ENCODE data around the gene CTSF.
A peak's percentile ranks its signal among the peaks of the same experiment; 100 is the strongest.
"Not testable (repeated sequence)": the region's sequence is repeated elsewhere in the genome, so short reads cannot be mapped to it uniquely, and the experiment has no call there.

The CTSF gene

GRCh38 chr11:66589315-66589714, 20.9 kb upstream of the CTSF start:
- not testable (repeated sequence) for DNase-seq

GRCh38 chr11:66586136-66586535, 17.7 kb upstream of the CTSF start:
- no peak for DNase-seq

GRCh38 chr11:66585447-66585846, 17.0 kb upstream of the CTSF start:
- not testable (repeated sequence) for DNase-seq

GRCh38 chr11:66582565-66583147, 14.2 kb upstream of the CTSF start:
- DNase-seq: not testable (repeated sequence)

GRCh38 chr11:66581261-66581660, 12.9 kb upstream of the CTSF start:
- DNase-seq: no peak

GRCh38 chr11:66580803-66581202, 12.4 kb upstream of the CTSF start:
- DNase-seq: no peak

GRCh38 chr11:66579017-66579606, 10.7 kb upstream of the CTSF start:
- DNase-seq: peak; percentile 60

- no peak for DNase-seq
Observed at GRCh38 chr11:66570850-66571180, 2.4 kb upstream of the CTSF start.

GRCh38 chr11:66570079-66570849, 1.9 kb upstream of the CTSF start:
- DNase-seq: no peak

GRCh38 chr11:66569076-66569475, 670 bp upstream of the CTSF start:
- DNase-seq: no peak

- no peak for DNase-seq
Observed at GRCh38 chr11:66567787-66568123, 651 bp downstream of the CTSF start.

GRCh38 chr11:66566221-66566620, 2.2 kb downstream of the CTSF start:
- DNase-seq: no peak

- DNase-seq: no peak
Observed at GRCh38 chr11:66564984-66565383, 3.4 kb downstream of the CTSF start.

- DNase-seq: no peak
Observed at GRCh38 chr11:66564538-66564937, 3.9 kb downstream of the CTSF start.

GRCh38 chr11:66563832-66564231, 4.6 kb downstream of the CTSF start:
- DNase-seq: no peak

- no peak for DNase-seq
Observed at GRCh38 chr11:66562907-66563583, 5.4 kb downstream of the CTSF start.

- DNase-seq: no peak
Observed at GRCh38 chr11:66562275-66562674, 6.1 kb downstream of the CTSF start.

GRCh38 chr11:66561975-66562248, 6.5 kb downstream of the CTSF start:
- DNase-seq: no peak

- no peak for DNase-seq
Observed at GRCh38 chr11:66561178-66561974, 7.0 kb downstream of the CTSF start.

- DNase-seq: no peak
Observed at GRCh38 chr11:66559866-66560676, 8.3 kb downstream of the CTSF start.

GRCh38 chr11:66559142-66559865, 9.1 kb downstream of the CTSF start:
- DNase-seq: no peak

All from NCI-H1092 treated with DMSO at 0.1 percent for 48 hours (cell line).